ENCODE results near the gene SLC14A1. TPM values are rescaled to one million over a fixed set of nuclear protein-coding genes. Genes with fewer than 3 reads are reported as not detected.

SLC14A1 gene
- total and polyA plus RNA-seq, 10 of the 15 experiments (the other 5 are each of a cell fraction or from before 2014, with no cell fraction given): 0.06 to 0.67 (median 0.10) TPM; not detected in 2

- DNase-seq (ENCODE audit: low read depth, low spot score) (no peak), ATAC-seq (no peak), FAIRE-seq (no peak)
- H3K9ac ChIP-seq (ENCODE audit: control insufficient read depth, insufficient read depth, low read length): no peak overlapping the region
- no peak overlapping the region for H3K4me3 ChIP-seq
- H3K79me2 ChIP-seq (ENCODE audit: control insufficient read depth, insufficient read depth, low read length): no peaks in the 10 kb centered on the region
- H2AFZ ChIP-seq (ENCODE audit: control insufficient read depth, low read depth, low read length): no peak overlapping the region
- ChIA-PET POLR2A (interaction anchor here (0.5 kb wide), 1 partner anchor 292 kb away, joined by 8 read pairs; no protein-coding TSS in a partner anchor), SMC1A (ENCODE audit: uncharacterized antibody, unreplicated experiment) (interaction anchor here (1.4 to 1.6 kb wide), 2 partner anchors 11 to 14 kb away, joined by 3 read pairs; no protein-coding TSS in a partner anchor), RAD21 (ENCODE audit: unreplicated experiment) (interaction anchor here (1.7 kb wide), 1 partner anchor 12 kb away, joined by 8 read pairs; no protein-coding TSS in a partner anchor), CTCF (interaction anchor here (1.4 to 6.0 kb wide), 2 partner anchors 11 to 13 kb away, joined by 3 to 33 read pairs; no protein-coding TSS in a partner anchor)
- H3K9me3 ChIP-seq (replicated peaks; ENCODE audit: control insufficient read depth, insufficient read depth, low read length): no peaks in the 10 kb centered on the region
- no peaks in the 10 kb centered on the region for H4K20me1 ChIP-seq (ENCODE audit: control insufficient read depth, insufficient read depth)
- no peaks in the 10 kb centered on the region for H3K36me3 ChIP-seq (ENCODE audit: control insufficient read depth in 2 of 2, insufficient read depth in 2 of 2, low read length in 1 of 2)
- H3K4me2 ChIP-seq (ENCODE audit: control insufficient read depth, insufficient read depth): no peak overlapping the region
- TF ChIP-seq FOXM1 (IDR thresholded peaks at IDR 0.05; ENCODE audit: low read depth, low read length): no peak
- TF ChIP-seq ATF2 (IDR thresholded peaks at IDR 0.05; ENCODE audit: low read length): no peak
- TF ChIP-seq NR2C2 (IDR thresholded peaks at IDR 0.05; ENCODE audit: borderline replicate concordance, control insufficient read depth, insufficient read length, low read depth): no peak
- no peak for TF ChIP-seq RAD21 (IDR thresholded peaks at IDR 0.05; ENCODE audit: insufficient read depth, low read depth, low read length)
- TF ChIP-seq HDGF (IDR thresholded peaks at IDR 0.05): no peak
- no peak for TF ChIP-seq NR2C1 (IDR thresholded peaks at IDR 0.05)
- no peak for TF ChIP-seq KDM1A (IDR thresholded peaks at IDR 0.05; ENCODE audit: borderline replicate concordance)
- no peak for TF ChIP-seq YBX1 (IDR thresholded peaks at IDR 0.05)
- TF ChIP-seq BCL11A (IDR thresholded peaks at IDR 0.05; ENCODE audit: low read depth, low read length): no peak
- TF ChIP-seq SMAD5 (IDR thresholded peaks at IDR 0.05; ENCODE audit: low read depth): no peak
- no peak for TF ChIP-seq NFYB (IDR thresholded peaks at IDR 0.05; ENCODE audit: insufficient read depth, low read depth, low read length)
- TF ChIP-seq CTCF (IDR thresholded peaks at IDR 0.05 in 2 of 3, conservative IDR thresholded peaks at IDR 0.05 in 1 of 3; ENCODE audit: control insufficient read depth in 2 of 3, extremely low read depth in 1 of 3, insufficient read depth in 1 of 3, low read depth in 3 of 3, low read length in 3 of 3): no peak
- no peak for TF ChIP-seq E4F1 (IDR thresholded peaks at IDR 0.05; ENCODE audit: borderline replicate concordance, partially characterized antibody)
- no peak for TF ChIP-seq IKZF2 (IDR thresholded peaks at IDR 0.05)
- no peak for TF ChIP-seq MTA3 (IDR thresholded peaks at IDR 0.05; ENCODE audit: borderline replicate concordance, low read length)
- no peak for TF ChIP-seq GABPA (IDR thresholded peaks at IDR 0.05; ENCODE audit: low read depth)
- TF ChIP-seq CBX3 (IDR thresholded peaks at IDR 0.05; ENCODE audit: borderline replicate concordance, low read depth): no peak
- 70% methylated on average over 4 of the region's 4 CpGs for WGBS (ENCODE audit: insufficient coverage, insufficient replicate concordance, low lambda C conversion rate, missing lambda C conversion rate)
- no peak overlapping the region for H3K27ac ChIP-seq (ENCODE audit: control insufficient read depth, insufficient read depth)
- intact Hi-C loops (cut with micrococcal nuclease; ENCODE audit: unreplicated experiment) (no loop called here), in situ Hi-C loops (cut with MboI) (no loop called here)
- H3K4me1 ChIP-seq (ENCODE audit: control insufficient read depth, insufficient read depth, low read length): no peaks in the 10 kb centered on the region
- no TSS peak for BruUV-seq (replicated peaks)
- no peaks in the 10 kb centered on the region for H3K27me3 ChIP-seq (replicated peaks in 1 of 2; ENCODE audit: control insufficient read depth in 2 of 2, insufficient read depth in 2 of 2, low read length in 1 of 2)
Observed at GRCh38 chr18:45677276-45677807, 46.6 kb upstream of the SLC14A1 start.
